DND-41 (cell line): Measurements from ENCODE around the gene TTLL9.
"Not testable (repeated sequence)": the region's sequence is repeated elsewhere in the genome, so short reads cannot be mapped to it uniquely, and the experiment has no call there.

Experiments
- ATAC-seq: fragments of 200-7000 bp; cut with Tn5 transposase; 3 replicates; pipeline ENCODE4 v1.9.1; 2021; ENCODE audit warnings: low read depth; ENCODE audit not compliant: insufficient read depth
- DNase-seq: peaks from one replicate; pipeline ENCODE4 v3.0.0-alpha.2; 2020
- H2AFZ ChIP-seq: 2 replicates; pipeline ENCODE4 v1.6.0; 2012; ENCODE audit warnings: low read depth, low read length
- H3K27ac ChIP-seq: 2 replicates; pipeline ENCODE4 v1.5.1; 2012; ENCODE audit warnings: low read length, inconsistent platforms
- H3K27me3 ChIP-seq: fragments of 200-600 bp; sonication (generic); 2 replicates; pipeline ENCODE4 v1.6.0; 2012; ENCODE audit warnings: low read length, mild to moderate bottlenecking, inconsistent platforms; ENCODE audit not compliant: insufficient read depth, poor library complexity
- H3K36me3 ChIP-seq: 2 replicates; pipeline ENCODE4 v1.5.1; 2012; ENCODE audit warnings: low read length, inconsistent platforms; ENCODE audit not compliant: insufficient read depth
- H3K4me1 ChIP-seq: 2 replicates; pipeline ENCODE4 v1.5.1; 2012; ENCODE audit warnings: mild to moderate bottlenecking, low read length; ENCODE audit not compliant: insufficient read depth
- H3K4me2 ChIP-seq: 2 replicates; pipeline ENCODE4 v1.6.0; 2012; ENCODE audit warnings: mild to moderate bottlenecking, moderate library complexity, low read length, inconsistent platforms; ENCODE audit not compliant: insufficient read depth
- H3K4me3 ChIP-seq, 2 experiments: fragments of 200-600 bp in 1 of 2; shearing (Covaris generic) in 1 of 2; 2 replicates each; pipeline ENCODE4 v1.5.1; 2012 to 2016; ENCODE audit warnings: inconsistent platforms in 2 of 2, low read length in 2 of 2, mild to moderate bottlenecking in 2 of 2, low read depth in 1 of 2, moderate library complexity in 1 of 2
- H3K79me2 ChIP-seq: 2 replicates; pipeline ENCODE4 v1.6.0; 2012; ENCODE audit warnings: low read length, inconsistent platforms; ENCODE audit not compliant: insufficient read depth
- H3K9ac ChIP-seq: 2 replicates; pipeline ENCODE4 v1.6.0; 2012; ENCODE audit warnings: low read depth, mild to moderate bottlenecking, inconsistent platforms, low read length, moderate library complexity
- H3K9me3 ChIP-seq: 2 replicates; pipeline ENCODE4 v1.5.1; 2012; ENCODE audit warnings: low read length, moderate library complexity, mild to moderate bottlenecking, inconsistent platforms; ENCODE audit not compliant: insufficient read depth, severe bottlenecking
- H4K20me1 ChIP-seq: 2 replicates; pipeline ENCODE4 v1.6.0; 2012; ENCODE audit warnings: low read length; ENCODE audit not compliant: insufficient read depth
- EZH2 ChIP-seq: IDR thresholded peaks from 3 replicates; pipeline ENCODE4 v1.6.1; 2012; ENCODE audit warnings: borderline replicate concordance, low read depth, mild to moderate bottlenecking, moderate library complexity, low read length, inconsistent platforms; ENCODE audit not compliant: severe bottlenecking
- TF ChIP-seq, protein P1 (sequence below): IDR thresholded peaks from 2 replicates; pipeline ENCODE4 v1.5.1; 2012; ENCODE audit warnings: borderline replicate concordance, low read length, moderate library complexity, mild to moderate bottlenecking; ENCODE audit not compliant: poor library complexity, severe bottlenecking; ENCODE audit errors: extremely low read depth

TTLL9 gene

DNA sequence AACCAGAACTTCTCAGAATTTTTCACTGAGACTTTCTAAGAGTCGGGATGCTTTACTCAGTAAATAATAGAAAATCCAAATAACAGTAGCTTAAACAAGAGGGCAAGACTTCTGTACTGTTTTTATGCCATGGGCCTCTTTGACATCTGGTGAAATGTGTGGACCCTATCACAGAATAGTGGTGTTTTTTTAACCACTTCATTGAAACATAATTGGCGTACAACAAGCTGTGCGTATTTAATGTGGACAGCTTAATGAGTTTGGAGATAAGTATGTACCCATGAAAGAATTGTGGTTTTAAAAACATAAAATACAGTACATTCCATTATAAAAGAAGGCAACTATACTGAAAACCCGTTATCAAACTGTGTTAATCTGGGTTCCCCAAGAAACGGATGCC, 43.7 kb downstream of the TTLL9 start:
- no peak overlapping the region for H3K4me3 ChIP-seq
- DNase-seq (no peak), ATAC-seq (no peak)
- H3K4me1 ChIP-seq, result no peaks in the 10 kb centered on the region
- H3K9ac ChIP-seq, result no peak overlapping the region
- H3K79me2 ChIP-seq, result no peaks in the 10 kb centered on the region
- no peak overlapping the region for H2AFZ ChIP-seq
- no peak overlapping the region for H3K27ac ChIP-seq
- no peaks in the 10 kb centered on the region for H3K9me3 ChIP-seq
- H3K4me2 ChIP-seq, result no peak overlapping the region
- no peaks in the 10 kb centered on the region for H3K36me3 ChIP-seq
- H3K27me3 ChIP-seq, result peaks cover 3% of the 10 kb centered on the region
- no peaks in the 10 kb centered on the region for H4K20me1 ChIP-seq
- no peak for TF ChIP-seq EZH2
- TF ChIP-seq, protein P1, sequence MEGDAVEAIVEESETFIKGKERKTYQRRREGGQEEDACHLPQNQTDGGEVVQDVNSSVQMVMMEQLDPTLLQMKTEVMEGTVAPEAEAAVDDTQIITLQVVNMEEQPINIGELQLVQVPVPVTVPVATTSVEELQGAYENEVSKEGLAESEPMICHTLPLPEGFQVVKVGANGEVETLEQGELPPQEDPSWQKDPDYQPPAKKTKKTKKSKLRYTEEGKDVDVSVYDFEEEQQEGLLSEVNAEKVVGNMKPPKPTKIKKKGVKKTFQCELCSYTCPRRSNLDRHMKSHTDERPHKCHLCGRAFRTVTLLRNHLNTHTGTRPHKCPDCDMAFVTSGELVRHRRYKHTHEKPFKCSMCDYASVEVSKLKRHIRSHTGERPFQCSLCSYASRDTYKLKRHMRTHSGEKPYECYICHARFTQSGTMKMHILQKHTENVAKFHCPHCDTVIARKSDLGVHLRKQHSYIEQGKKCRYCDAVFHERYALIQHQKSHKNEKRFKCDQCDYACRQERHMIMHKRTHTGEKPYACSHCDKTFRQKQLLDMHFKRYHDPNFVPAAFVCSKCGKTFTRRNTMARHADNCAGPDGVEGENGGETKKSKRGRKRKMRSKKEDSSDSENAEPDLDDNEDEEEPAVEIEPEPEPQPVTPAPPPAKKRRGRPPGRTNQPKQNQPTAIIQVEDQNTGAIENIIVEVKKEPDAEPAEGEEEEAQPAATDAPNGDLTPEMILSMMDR, result no peak

- no peaks in the 10 kb centered on the region for H3K4me1 ChIP-seq
- no peak overlapping the region for H2AFZ ChIP-seq
- no peak overlapping the region for H3K4me3 ChIP-seq
- peaks cover 3% of the 10 kb centered on the region for H3K27me3 ChIP-seq
- H3K36me3 ChIP-seq, result no peaks in the 10 kb centered on the region
- H4K20me1 ChIP-seq, result peaks cover 3% of the 10 kb centered on the region; the same call in 1 of the 2 replicates
- no peaks in the 10 kb centered on the region for H3K79me2 ChIP-seq
- H3K9ac ChIP-seq, result no peak overlapping the region
- no peak for DNase-seq
- H3K9me3 ChIP-seq, result no peaks in the 10 kb centered on the region
- no peak for ATAC-seq
- no peak for TF ChIP-seq EZH2
- TF ChIP-seq, protein P1, result no peak
- no peak overlapping the region for H3K27ac ChIP-seq
- no peak overlapping the region for H3K4me2 ChIP-seq
Observed at GRCh38 chr20:31915491-31916280, 45.3 kb downstream of the TTLL9 start.

DNA sequence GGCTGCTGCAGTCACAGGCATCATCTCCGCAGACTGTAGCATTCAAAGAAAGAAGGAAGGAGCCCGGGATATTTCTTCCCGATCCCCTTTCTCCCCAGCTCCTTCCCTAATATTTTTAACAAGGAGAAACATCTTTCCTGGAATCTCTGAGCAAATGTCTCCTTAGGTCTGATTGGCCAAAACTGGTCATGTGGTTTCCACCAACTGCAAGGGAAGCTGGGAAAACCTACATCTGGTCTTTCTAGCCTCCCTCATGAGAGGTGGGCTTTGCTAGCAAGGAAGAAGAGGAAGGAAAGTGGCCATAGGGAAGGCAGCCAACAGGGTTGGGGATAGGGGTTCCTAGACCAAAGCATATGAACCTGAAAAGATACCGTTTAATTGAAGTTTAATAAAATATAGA, 46.3 kb downstream of the TTLL9 start:
- Histone ChIP-seq H4K20me1 (peaks cover 3% of the 10 kb centered on the region; the same call in 1 of the 2 replicates), H3K9ac (no peak overlapping the region), H3K27ac (no peak overlapping the region), H3K36me3 (no peaks in the 10 kb centered on the region), H3K27me3 (peaks cover 3% of the 10 kb centered on the region), H3K79me2 (no peaks in the 10 kb centered on the region), H3K4me3 (no peak overlapping the region), H3K4me2 (no peak overlapping the region), H2AFZ (no peak overlapping the region), H3K4me1 (no peaks in the 10 kb centered on the region), H3K9me3 (no peaks in the 10 kb centered on the region)
- no peak for DNase-seq
- TF ChIP-seq EZH2, result no peak
- no peak for ATAC-seq

DNA sequence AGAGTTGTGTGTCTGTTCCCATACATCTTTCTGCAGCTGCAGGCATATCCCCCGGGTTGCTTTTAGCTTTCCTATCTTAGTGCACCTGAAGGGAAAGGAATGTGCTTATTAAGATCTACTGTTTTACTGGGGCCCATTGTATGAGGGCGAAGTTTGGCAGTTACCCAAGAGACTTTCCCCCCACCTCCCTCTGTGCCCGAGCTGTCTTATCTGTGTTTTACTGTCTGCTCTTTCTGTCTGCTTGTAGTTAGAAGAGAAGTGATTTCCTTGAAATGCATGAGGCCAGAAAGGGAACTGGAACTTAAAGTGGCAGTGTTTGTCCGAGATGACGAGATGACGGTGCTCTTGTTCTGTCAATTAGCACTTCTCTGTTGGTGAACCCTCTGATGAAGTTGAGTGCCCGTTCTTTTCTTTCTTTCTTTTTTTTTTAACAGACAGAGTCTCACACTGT, 47.6 kb downstream of the TTLL9 start:
- H3K27ac ChIP-seq, H3K9me3 ChIP-seq, H3K36me3 ChIP-seq, H3K4me1 ChIP-seq, ATAC-seq, H3K9ac ChIP-seq, H2AFZ ChIP-seq, DNase-seq, H3K79me2 ChIP-seq, H4K20me1 ChIP-seq, H3K27me3 ChIP-seq, H3K4me2 ChIP-seq, H3K4me3 ChIP-seq: not testable (repeated sequence)
